Esophagus muscularis mucosa (tissue), 3 donors: ENCODE results near the gene CNTNAP2.

ENCODE experiments used
- POLR2A ChIP-seq: fragments of 450-650 bp; IDR thresholded peaks from one replicate; pipeline ENCODE4 v1.6.1; 2017; ENCODE audit warnings: antibody characterized with exemption, moderate library complexity, mild to moderate bottlenecking, low read depth
- TF ChIP-seq, protein P1 (sequence below), 3 experiments: fragments of 200-600 bp in 2 of 3; fragments of 450-650 bp in 1 of 3; sonication (generic) in 2 of 3; IDR thresholded peaks; one replicate each; pipeline ENCODE4 v1.5.1; 2017 to 2019; ENCODE audit warnings: antibody characterized with exemption in 3 of 3, mild to moderate bottlenecking in 2 of 3, moderate library complexity in 1 of 3

DNA sequence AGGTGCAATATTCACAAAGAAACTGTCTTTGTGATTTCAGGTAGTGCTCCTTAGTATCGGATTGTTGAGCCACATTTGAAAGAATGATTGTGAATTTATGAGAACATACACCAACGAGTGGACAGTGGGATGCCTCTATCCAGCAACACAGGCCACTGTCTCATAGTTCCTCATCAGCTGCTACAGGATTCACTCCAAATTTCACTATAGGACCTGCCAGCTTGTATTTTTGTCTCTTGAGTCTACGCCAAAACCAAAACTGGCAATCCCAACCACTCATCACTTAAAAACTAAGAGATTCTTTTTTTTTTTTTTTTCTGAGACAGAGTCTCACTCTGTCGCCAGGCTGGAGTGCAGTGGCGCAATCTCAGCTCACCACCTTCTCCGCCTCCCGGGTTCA is 964.5 kb downstream of the CNTNAP2 start:
- TF ChIP-seq, protein P1, sequence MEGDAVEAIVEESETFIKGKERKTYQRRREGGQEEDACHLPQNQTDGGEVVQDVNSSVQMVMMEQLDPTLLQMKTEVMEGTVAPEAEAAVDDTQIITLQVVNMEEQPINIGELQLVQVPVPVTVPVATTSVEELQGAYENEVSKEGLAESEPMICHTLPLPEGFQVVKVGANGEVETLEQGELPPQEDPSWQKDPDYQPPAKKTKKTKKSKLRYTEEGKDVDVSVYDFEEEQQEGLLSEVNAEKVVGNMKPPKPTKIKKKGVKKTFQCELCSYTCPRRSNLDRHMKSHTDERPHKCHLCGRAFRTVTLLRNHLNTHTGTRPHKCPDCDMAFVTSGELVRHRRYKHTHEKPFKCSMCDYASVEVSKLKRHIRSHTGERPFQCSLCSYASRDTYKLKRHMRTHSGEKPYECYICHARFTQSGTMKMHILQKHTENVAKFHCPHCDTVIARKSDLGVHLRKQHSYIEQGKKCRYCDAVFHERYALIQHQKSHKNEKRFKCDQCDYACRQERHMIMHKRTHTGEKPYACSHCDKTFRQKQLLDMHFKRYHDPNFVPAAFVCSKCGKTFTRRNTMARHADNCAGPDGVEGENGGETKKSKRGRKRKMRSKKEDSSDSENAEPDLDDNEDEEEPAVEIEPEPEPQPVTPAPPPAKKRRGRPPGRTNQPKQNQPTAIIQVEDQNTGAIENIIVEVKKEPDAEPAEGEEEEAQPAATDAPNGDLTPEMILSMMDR (IDR thresholded peaks at IDR 0.05) = no peak
- no peak for TF ChIP-seq POLR2A
